Activated T-cell treated with anti-CD3 and anti-CD28 coated beads for 1 hour (primary cell): Measurements from ENCODE around the gene C1orf21.

Experiments used
- DNase-seq: peaks from one replicate; pipeline ENCODE4 v3.0.0-alpha.2; 2020; ENCODE audit warnings: low read depth

The C1orf21 gene

DNA sequence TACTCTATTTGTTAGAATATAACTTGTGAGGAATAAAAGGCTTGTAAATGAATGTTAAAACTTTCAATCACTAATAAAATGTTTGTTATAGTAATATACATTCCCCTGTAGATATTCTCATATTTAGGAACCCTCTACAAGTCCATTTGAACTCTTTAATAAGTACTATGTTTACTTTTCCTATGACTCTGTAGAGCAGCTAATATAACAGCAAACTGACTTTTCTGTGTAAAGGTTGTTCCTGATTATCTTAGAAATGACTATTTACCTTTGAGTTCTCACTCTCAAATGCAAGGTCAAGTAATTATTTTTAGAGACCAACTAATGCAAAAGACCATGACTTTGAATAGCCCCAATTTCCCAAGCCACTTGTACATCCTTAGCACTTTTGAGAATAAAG, 130.3 kb downstream of the C1orf21 start:
- no peak for DNase-seq

GRCh38 chr1:184518736-184519357, 132.0 kb downstream of the C1orf21 start:
- no peak for DNase-seq

DNA sequence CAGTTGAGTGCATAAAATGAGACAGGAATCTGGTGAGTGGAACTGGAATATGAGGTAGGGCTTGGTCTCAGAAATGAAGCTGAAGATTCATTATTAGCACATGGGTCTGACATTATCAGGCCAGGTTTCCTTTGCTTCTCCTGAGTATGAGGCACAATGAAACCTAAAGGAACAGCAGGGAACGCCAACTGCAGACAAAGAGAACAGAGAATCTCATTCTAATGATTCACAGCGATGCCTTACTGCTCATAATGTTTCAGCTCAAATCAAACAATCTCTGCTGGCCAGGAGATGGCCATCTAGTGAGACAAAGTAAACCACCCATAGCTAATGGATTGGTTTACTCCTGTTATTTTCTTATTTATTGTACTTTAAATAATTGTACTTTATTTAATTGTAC, 133.5 kb downstream of the C1orf21 start:
- no peak for DNase-seq

- DNase-seq: no peak
These were observed 137.4 kb downstream of the C1orf21 start for GRCh38 chr1:184524248-184524647.

GRCh38 chr1:184527402-184527801, 140.6 kb downstream of the C1orf21 start:
- no peak for DNase-seq

DNA sequence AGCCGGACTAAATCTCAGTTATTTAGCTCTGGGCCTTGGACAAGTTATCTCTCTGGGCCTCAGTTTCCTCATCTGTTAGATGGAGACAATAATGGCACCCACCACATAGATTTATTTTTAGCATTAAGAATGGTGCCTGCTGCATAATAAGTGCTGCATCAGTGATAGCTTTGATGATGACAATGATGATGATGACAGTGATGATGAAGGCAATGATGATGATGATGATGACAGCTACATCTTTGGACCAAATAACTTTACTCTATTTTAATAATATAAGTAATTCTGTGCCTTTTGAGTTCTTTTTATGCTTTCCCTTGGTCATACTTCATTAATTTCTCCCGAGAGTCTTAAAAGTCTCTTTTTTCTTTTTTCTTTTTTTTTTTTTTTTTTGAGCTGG, 143.4 kb downstream of the C1orf21 start:
- no peak for DNase-seq

DNA sequence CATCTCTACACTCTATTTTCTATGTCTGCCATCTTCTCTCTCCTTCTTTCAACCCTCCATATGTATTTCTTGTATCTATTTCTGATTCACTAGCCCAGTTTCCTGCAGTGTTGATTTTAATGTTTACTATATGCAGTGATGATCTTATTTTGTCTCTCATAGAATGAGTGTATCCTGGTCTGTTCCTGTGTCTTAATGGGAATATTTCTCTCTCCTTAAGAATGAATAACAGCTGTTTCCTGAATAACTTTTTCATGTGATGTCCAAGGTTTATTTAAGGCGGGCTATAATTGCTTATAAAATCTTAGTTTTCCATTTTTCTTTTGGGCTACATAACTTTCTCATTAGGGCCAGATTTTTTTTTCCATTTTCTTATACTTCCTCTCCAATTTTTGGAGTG, 144.5 kb downstream of the C1orf21 start:
- no peak for DNase-seq

DNA sequence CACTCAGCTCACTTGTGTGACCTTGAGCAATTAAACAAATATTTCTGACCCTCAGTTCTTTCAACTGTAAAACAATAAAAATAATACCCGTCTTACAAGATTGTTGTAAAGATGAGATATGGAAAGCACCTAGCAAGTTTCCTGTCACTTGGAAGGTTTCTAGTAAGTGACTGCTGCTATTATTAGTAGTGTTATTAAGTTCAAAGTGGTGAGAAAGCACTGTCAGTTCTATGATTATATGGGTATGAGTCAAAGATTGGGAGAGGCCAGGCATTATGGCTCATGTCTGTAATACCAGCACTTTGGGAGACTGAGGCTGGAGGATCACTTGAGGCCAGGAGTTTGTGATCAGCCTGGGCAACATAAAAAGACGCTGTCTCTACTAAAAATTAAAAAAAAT, 145.4 kb downstream of the C1orf21 start:
- no peak for DNase-seq

- DNase-seq: no peak
These were observed 146.2 kb downstream of the C1orf21 start for GRCh38 chr1:184533049-184533448.

DNA sequence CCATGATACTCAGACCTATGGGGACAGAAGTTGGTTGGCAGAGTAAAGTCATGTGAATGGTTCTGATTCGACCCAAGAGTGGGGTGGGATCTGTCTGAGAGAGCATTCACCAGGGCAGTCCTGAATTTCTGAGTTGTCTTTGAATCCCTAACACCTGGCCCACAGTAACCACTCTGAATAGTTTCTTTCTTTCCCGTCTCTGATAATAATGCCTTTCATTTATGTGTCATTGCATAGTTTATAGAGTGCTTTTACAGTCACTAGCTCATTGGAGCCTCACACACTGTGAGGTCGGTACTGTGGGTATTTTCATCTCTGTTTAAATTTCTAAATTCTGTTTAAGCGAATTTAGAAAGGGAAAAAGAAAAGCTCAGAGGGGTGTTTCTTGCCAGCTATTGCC, 147.1 kb downstream of the C1orf21 start:
- DNase-seq: no peak

- DNase-seq: no peak
These were observed 147.9 kb downstream of the C1orf21 start for GRCh38 chr1:184534690-184535089.

DNA sequence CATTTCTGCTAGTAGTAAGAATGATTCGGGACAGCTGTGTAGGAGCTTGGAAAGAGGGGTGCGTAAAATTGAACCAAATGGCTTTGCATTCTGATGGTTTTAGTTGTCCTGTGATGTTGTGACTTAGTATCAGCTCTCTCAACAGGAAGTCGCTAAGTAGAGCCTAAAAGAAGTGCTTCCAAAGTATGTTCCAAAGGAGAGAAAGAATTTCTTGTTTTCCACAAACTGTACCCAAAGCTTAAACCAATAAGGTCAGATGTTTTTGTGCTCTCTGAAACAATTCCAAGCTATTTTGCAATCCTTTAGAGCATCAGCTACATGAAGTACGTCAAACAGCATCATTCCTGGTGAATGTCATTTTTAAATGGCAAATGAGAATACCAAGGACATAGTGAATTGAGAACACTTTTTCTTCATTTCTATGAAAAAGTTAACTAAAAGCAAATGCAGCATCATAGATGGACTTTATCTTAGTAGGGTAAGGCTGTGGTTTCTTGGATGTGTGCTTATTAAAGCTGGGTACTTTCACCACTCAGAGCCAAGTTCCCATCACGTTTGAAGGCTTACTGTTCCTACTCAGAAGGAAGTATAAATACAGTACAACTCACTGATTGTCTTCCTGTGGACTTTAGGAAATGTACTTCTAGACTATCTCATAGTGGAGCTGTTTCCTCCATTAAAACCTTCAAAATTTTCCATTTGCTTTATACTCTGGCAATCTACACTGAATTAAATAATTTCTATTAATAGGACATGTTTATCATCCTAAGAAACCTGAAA, 148.6 kb downstream of the C1orf21 start:
- DNase-seq: no peak

DNA sequence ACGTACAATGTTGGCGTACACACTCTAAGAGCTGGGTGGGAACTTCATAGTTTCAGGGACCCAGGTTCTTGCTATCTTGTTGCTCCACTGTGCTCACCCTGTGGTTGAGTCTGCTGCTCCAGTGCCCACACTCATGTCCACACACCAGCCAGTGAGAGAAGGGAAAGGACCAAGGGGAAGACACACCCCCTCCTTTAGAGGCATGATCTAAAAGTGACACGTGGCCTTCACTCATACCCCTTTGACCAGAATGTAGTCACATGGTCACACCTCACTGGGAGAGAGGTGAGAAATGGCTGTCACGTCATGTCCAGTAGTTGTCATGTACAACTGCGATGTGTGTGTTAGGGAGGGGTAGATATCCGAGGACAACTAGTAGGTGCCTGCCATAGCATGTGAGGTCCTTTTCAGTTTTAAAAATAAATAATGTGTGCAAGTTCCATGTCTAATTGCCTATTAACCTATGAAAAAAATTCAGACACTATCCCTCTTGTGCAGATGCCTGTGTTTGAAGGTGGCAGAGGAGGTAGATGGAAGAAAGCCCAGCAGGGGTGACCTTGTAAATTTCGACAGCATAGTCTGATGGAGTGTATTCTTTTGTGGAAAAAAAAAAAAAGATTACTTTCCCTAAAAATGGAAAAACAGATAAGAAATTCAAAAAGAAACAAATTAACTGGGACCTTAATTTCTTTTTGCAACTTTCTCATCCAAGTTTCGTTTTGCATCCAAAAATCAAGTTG, 149.6 kb downstream of the C1orf21 start:
- DNase-seq: no peak

DNA sequence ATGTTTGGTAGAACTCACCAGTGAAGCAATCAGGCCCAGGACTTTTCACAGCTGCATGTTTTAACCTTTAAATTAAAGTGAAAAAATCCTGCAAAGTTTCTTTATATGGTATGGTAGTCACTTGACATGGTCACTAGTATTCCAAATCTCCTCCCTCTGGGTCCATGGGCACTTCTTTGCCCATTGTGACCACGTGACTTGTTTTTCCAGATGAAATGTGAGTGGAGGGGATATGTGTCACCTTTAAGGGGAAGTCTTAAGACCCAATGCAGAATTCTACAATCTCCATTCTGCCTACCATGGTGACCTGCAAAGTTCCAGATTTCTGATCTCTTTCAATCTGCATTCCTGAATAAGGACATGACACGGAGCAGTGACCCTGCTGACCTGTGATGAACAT, 152.8 kb downstream of the C1orf21 start:
- DNase-seq: no peak

- no peak for DNase-seq
These were observed 154.8 kb downstream of the C1orf21 start for GRCh38 chr1:184541537-184542152.

- no peak for DNase-seq
These were observed 155.5 kb downstream of the C1orf21 start for GRCh38 chr1:184542291-184542690.

- no peak for DNase-seq
These were observed 158.8 kb downstream of the C1orf21 start for GRCh38 chr1:184545601-184546000.

DNA sequence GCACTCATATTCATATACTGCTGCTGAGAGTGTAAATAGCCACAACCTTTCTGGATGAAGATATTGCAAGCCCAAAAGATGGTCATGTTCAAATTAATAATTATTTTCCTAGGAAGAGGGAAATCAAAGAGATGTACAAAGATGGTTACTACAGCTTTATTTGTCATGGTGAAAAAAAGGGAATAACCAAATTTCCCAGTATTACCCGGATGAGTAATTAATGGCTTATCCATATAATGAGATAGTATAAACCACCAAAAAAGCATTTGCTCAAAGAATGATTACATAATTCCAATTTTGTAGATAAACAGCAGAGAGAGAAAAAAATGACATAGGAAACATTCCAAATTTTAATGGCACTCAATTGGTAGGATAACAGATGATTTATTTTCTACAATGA, 165.6 kb downstream of the C1orf21 start:
- no peak for DNase-seq

DNA sequence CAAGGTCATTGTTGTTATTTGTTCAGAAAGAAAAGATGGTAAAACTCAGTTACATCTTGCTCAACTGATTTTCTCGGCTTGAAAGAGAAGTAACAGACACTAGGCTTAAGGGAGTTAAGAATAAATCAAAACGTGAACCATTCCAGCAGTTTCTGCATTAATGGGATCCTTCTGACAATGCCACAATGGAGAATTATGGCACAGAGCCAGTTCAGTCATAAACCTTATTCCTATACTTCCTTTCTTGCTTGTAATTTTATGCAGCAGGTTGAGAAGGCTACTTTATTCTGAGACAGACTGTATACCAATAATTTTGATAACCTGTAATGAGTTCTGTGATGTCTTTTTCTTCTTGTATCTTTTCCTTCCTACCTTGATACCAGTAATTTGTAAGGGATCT, 167.0 kb downstream of the C1orf21 start:
- no peak for DNase-seq

GRCh38 chr1:184555665-184556641, 169.1 kb downstream of the C1orf21 start:
- DNase-seq: no peak

DNA sequence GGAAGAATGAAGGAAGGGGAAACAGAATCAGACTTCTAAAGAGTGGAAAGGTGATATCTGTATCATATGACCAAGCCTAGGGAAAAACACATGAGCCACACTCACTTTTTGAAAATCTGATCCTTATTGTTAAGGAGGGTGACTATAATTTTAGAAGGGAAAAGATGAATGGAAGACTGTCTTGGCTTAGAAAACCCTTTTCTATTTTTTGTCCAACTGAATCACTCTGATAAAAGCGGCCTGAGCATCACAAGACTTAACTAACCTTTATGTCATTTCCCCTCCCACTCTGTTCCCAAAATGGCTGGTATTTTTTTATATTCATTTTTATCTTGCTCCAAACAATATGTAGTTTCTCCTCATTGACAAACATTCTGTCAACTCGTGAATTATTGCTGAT, 169.8 kb downstream of the C1orf21 start:
- no peak for DNase-seq
